Psoas muscle (tissue), 8 donors: Measurements from ENCODE around the gene SLC15A1. TPM values are rescaled to one million over a fixed set of nuclear protein-coding genes. Genes with fewer than 3 reads are reported as not detected.
"Not testable (repeated sequence)": the region's sequence is repeated elsewhere in the genome, so short reads cannot be mapped to it uniquely, and the experiment has no call there.

Source experiments
- ATAC-seq, 4 donors: fragments of 200-7000 bp; cut with Tn5 transposase; one replicate each; pipeline ENCODE4 v1.9.1; 2020; ENCODE audit warnings: moderate library complexity in 3 of 4, mild to moderate bottlenecking in 2 of 4
- DNase-seq, 2 donors: peaks; one replicate each; pipeline ENCODE4 v3.0.0-alpha.2; 2020
- H3K27ac ChIP-seq: fragments of 200-600 bp; one replicate; pipeline ENCODE4 v1.8.0; 2022
- H3K27me3 ChIP-seq, 3 donors: fragments of 200-600 bp in 1 of 3; one replicate each; pipeline versions ENCODE4 v1.6.1 to v1.8.0; 2013 to 2022; ENCODE audit warnings: low read length in 2 of 3, mild to moderate bottlenecking in 2 of 3, moderate library complexity in 1 of 3; ENCODE audit not compliant: insufficient read depth in 3 of 3
- H3K36me3 ChIP-seq, 2 donors: fragments of 200-600 bp in 1 of 2; one replicate each; pipeline versions ENCODE4 v1.6.1 to v1.8.0; 2013 to 2022; ENCODE audit warnings: low read depth in 1 of 2, mild to moderate bottlenecking in 1 of 2, moderate library complexity in 1 of 2; ENCODE audit not compliant: insufficient read depth in 1 of 2
- H3K4me1 ChIP-seq: fragments of 200-600 bp; one replicate; pipeline ENCODE4 v1.8.0; 2022
- H3K4me3 ChIP-seq: fragments of 200-600 bp; one replicate; pipeline ENCODE4 v1.8.0; 2022; ENCODE audit warnings: mild to moderate bottlenecking
- H3K9me3 ChIP-seq: fragments of 200-600 bp; one replicate; pipeline ENCODE4 v1.8.0; 2022
- CTCF ChIP-seq: fragments of 200-600 bp; IDR thresholded peaks from one replicate; pipeline ENCODE4 v1.8.0; 2022; ENCODE audit warnings: antibody characterized with exemption
- WGBS, 3 donors: extraction: QIAGEN DNeasy Blood & Tissue Kit; methylation state at CpG; one replicate each; pipeline versions ENCODE4 v1.1.6 to v1.1.7; 2013; 5-methylcytosine and 5-hydroxymethylcytosine counted together
- intact Hi-C, 2 donors: fragments of 100-400 bp; cut with DNase I; formaldehyde crosslinking; loops; one replicate each; pipeline versions ENCODE4 v1.11.0 to v1.14.2; 2022
- polyA plus RNA-seq, 3 donors: library from polyadenylated mRNA; stranded (reverse); fragments of 200-250 nt; gene quantifications; one replicate each; pipeline ENCODE4 v1.2.3, GENCODE V29; 2013
- total RNA-seq, 4 donors: library from RNA; stranded (reverse); fragmentation: NEBNext Ultra II Directional in 2 of 4; extraction: Animal tissue kit (Norgen Biotek cat#: 25700) in 2 of 4; gene quantifications; one replicate each; pipeline versions ENCODE4 v1.2.1 to v1.2.4, GENCODE V29; 2021 to 2023
- donor health status: healthy with polysubstance abuse.
- donor health status: DM: no; HTN: no; CAD: no; lungs with moderate emphysema.
- donor health status: Bipolar disorder and iron deficiency.
- donor health status: healthy.
- donor health status: DM: yes; HTN: yes; CAD: no.
- donor health status: DM: no; HTN: no; CAD: no.
- donor health status: DM: no; HTN: no; CAD: no.
- donor health status: DM: yes; HTN: yes; CAD: no.

SLC15A1 gene
- total and polyA plus RNA-seq, 7 donors: 0.03 to 0.19 (median 0.08) TPM; not detected in 4

DNA sequence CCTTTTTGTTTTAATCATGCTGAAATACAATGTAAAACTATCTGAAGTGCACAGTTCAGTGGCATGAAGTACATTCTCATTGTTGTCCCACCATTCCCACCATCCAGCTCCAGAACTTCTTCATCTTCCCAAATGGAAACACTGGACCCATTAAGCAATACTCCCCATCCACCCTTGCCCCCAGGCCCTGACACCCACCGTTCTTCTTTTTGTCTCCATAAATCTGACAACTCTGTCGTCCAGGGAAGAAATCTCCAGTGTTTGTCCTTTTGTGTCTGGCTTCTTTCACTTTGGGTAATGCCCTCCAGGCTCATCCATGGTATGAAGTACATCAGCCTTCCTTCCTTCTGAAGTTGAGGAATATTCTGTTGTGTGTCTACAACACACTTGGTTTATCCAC lies 2.6 kb upstream of the SLC15A1 start:
- intact Hi-C loops: no loop called here
- no peak for ATAC-seq
- Histone ChIP-seq H3K36me3 (no peaks in the 10 kb centered on the region), H3K27ac (no peak overlapping the region), H3K4me1 (no peaks in the 10 kb centered on the region), H3K9me3 (no peaks in the 10 kb centered on the region), H3K27me3 (peaks cover 0 to 40% (median 16%) of the 10 kb centered on the region in 3 donors), H3K4me3 (no peak overlapping the region)
- no peak for DNase-seq
- TF ChIP-seq CTCF: no peak
- 54 to 59% (median 59%) methylated on average over 2 of the region's 2 CpGs for WGBS, 3 donors

GRCh38 chr13:98754468-98754867 lies 2.0 kb upstream of the SLC15A1 start:
- H3K36me3 ChIP-seq, H3K4me1 ChIP-seq, ATAC-seq, H3K9me3 ChIP-seq, intact Hi-C loops, H3K27ac ChIP-seq, DNase-seq, H3K4me3 ChIP-seq: not testable (repeated sequence)
- peaks cover 0 to 40% (median 16%) of the 10 kb centered on the region in 3 donors for H3K27me3 ChIP-seq
- whole genome bisulfite sequencing, 3 donors: 93 to 96% (median 94%) methylated on average over 4 of the region's 4 CpGs

DNA sequence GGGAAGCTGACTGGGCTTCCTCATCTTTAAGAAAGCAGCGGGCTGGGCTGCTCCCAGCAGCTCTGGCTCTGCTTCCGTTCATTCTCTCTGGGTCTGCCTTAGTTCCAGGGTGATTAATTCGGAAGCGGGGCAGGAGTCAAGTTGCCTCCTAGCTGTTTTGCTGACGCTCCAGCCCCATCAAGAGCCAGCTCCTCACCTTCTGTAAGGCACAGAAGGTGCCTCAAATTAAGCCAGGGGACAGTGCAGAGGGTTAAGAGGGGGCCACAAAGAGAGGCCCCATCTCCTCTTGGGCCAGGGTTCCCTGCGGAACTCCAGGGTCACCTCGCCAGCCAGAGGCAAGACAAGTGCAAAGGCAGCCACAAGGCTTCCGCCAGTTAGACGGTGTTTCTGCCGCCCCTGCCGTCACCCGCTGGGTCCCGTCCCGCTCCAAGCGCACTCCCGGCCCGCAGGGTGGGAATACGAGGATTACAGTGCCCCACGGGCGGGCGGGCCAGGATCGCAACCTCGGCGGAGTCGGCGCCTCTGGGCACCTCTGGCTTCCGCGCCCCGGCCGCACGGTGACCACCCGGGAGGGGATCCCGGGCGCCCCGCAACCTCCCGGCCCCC lies 508 bp downstream of the SLC15A1 start:
- no peaks in the 10 kb centered on the region for H3K9me3 ChIP-seq
- no peak for TF ChIP-seq CTCF
- no peaks in the 10 kb centered on the region for H3K36me3 ChIP-seq
- intact Hi-C loops: no loop called here
- WGBS, 3 donors: 1 to 2% (median 1%) methylated on average over 28 to 36 of the region's 36 CpGs
- DNase-seq (no peak), ATAC-seq (no peak)
- H3K27me3 ChIP-seq: peaks cover 0 to 40% (median 16%) of the 10 kb centered on the region in 3 donors
- H3K4me3 ChIP-seq: peak overlapping the region; percentile 45
- no peak overlapping the region for H3K27ac ChIP-seq
- no peaks in the 10 kb centered on the region for H3K4me1 ChIP-seq

- no peak overlapping the region for H3K4me3 ChIP-seq
- 20 to 39% (median 28%) methylated on average over 8 of the region's 8 CpGs for WGBS, 3 donors
- intact Hi-C loops: no loop called here
Measured at GRCh38 chr13:98751367-98751782, 1.1 kb downstream of the SLC15A1 start.

GRCh38 chr13:98749501-98749900 lies 3.0 kb downstream of the SLC15A1 start:
- no peak overlapping the region for H3K27ac ChIP-seq
- intact Hi-C loops: no loop called here
- TF ChIP-seq CTCF: no peak
- peaks cover 0 to 40% (median 16%) of the 10 kb centered on the region in 3 donors for H3K27me3 ChIP-seq
- no peak for ATAC-seq
- DNase-seq: no peak
- no peaks in the 10 kb centered on the region for H3K36me3 ChIP-seq
- H3K4me1 ChIP-seq: no peaks in the 10 kb centered on the region
- WGBS, 3 donors: 61 to 74% (median 61%) methylated on average over 3 of the region's 3 CpGs
- H3K9me3 ChIP-seq: no peaks in the 10 kb centered on the region
- no peak overlapping the region for H3K4me3 ChIP-seq

More at GRCh38 chr13:98751367-98751782, 1.1 kb downstream of the SLC15A1 start:
- Histone ChIP-seq H3K9me3 (no peaks in the 10 kb centered on the region), H3K36me3 (no peaks in the 10 kb centered on the region), H3K4me1 (no peaks in the 10 kb centered on the region), H3K27ac (no peak overlapping the region), H3K27me3 (peaks cover 0 to 40% (median 16%) of the 10 kb centered on the region in 3 donors)
- ATAC-seq (no peak), DNase-seq (no peak)
- no peak for TF ChIP-seq CTCF
